Coronary artery (tissue), 2 donors: ENCODE data around the gene PAQR7.

Source experiments
- DNase-seq: peaks from one replicate; pipeline ENCODE4 v3.0.0-alpha.2; 2017; ENCODE audit warnings: low spot score
- H3K27ac ChIP-seq, 2 donors: fragments of 200-600 bp; sonication (generic); one replicate each; pipeline ENCODE4 v1.5.1; 2016 to 2019
- H3K4me3 ChIP-seq: fragments of 200-600 bp; sonication (generic); 2 replicates; pipeline ENCODE4 v1.5.1; 2016; ENCODE audit warnings: mild to moderate bottlenecking, moderate library complexity
- CTCF ChIP-seq: fragments of 200-600 bp; sonication (generic); IDR thresholded peaks from one replicate; pipeline ENCODE4 v1.5.1; 2019; ENCODE audit warnings: antibody characterized with exemption

PAQR7 gene

GRCh38 chr1:25834894-25835293, 40.6 kb downstream of the PAQR7 start:
- DNase-seq, result no peak

DNA sequence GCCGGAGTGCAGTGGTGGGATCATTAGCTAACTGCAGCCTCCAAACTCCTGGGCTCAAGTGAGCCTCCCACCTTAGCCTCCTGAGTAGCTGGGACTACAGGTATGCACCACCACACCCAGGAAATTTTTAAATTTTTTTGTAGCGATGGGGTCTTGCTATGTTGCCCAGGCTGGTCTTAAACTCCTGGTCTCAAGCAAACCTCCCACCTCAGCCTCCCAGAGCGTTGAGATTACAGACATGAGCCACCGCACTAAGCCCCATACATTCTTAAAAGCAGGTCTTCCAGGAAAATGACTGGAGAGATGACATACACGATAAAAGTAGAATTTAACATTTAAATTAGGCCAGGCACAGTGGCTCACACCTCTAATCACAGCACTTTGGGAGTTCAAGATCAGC, 42.4 kb downstream of the PAQR7 start:
- no peak for TF ChIP-seq CTCF
- no peak overlapping the region for H3K27ac ChIP-seq
- no peak overlapping the region for H3K4me3 ChIP-seq
- no peak for DNase-seq

More at GRCh38 chr1:25834894-25835293, 40.6 kb downstream of the PAQR7 start:
- Histone ChIP-seq H3K4me3 (no peak overlapping the region), H3K27ac (no peak overlapping the region)
- TF ChIP-seq CTCF, result no peak

DNA sequence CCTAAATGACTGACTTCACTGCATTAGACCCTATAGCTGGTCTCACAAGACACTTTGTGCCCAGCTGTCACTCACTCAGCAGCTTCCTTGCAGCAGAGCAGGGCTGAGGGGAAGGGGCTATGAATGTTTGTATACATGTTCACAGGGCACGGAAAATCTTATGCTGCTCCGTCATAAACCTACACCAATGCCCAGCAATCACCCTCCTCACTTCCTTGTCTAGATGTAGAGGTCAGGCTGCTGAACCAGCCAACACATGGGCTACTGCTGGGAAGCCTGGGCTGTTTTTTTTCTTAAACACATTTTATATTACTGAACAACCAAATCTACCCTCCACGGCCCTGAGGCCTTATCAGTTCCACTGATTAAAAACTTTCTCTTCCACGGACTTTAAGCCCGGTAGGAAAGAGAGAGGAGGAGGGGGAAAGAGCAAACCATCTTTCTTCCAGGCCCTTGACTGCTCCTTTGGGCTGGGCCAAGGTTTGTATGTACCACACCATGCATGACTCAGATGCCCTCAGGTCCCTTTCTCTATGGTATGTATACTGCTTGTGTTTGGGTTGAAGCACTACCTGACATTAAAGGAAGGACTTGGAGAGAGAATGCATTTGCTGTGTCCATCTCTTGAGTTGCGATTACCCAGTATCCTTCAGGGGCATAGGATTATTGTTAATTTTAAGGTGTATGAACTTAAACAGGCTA, 43.0 kb downstream of the PAQR7 start:
- Histone ChIP-seq H3K4me3 (no peak overlapping the region), H3K27ac (no peak overlapping the region)
- no peak for DNase-seq
- no peak for TF ChIP-seq CTCF

- H3K4me3 ChIP-seq, result no peak overlapping the region
Measured at GRCh38 chr1:25831569-25832196, 43.8 kb downstream of the PAQR7 start.

DNA sequence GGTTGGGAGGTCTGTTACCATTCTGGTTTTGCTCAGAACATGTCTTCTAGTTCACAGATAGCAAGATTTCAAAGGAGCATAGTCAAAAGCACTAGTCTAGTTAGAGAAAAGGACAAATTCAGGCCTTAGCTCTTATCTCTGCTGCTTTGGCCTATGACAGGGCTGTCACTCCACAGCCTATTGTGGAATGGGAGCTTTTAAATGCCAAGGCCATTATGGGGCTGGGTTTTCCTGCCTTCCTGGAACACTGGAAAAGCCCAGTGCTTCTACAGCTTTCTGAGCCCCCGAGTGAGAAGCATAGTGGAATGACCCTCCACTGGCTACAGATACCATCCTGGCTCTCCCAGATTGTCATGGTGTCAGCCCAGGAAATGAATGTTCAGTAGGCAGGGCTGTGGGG, 46.5 kb downstream of the PAQR7 start:
- DNase-seq, result no peak

More at GRCh38 chr1:25831569-25832196, 43.8 kb downstream of the PAQR7 start:
- no peak overlapping the region for H3K27ac ChIP-seq
- DNase-seq, result no peak
- no peak for TF ChIP-seq CTCF

GRCh38 chr1:25828491-25828890, 47.0 kb downstream of the PAQR7 start:
- no peak for TF ChIP-seq CTCF
- H3K27ac ChIP-seq, result no peak overlapping the region
- H3K4me3 ChIP-seq, result no peak overlapping the region
- DNase-seq, result no peak

More for the DNA sequence above, 46.5 kb downstream of the PAQR7 start:
- TF ChIP-seq CTCF, result no peak
- Histone ChIP-seq H3K4me3 (no peak overlapping the region), H3K27ac (no peak overlapping the region)

- Histone ChIP-seq H3K4me3 (no peak overlapping the region), H3K27ac (no peak overlapping the region)
- DNase-seq, result no peak
- TF ChIP-seq CTCF, result no peak
Measured at GRCh38 chr1:25826571-25826970, 48.9 kb downstream of the PAQR7 start.
